HG03432 (cell line): ENCODE results near the gene F2RL2.
"Not testable (repeated sequence)": the region's sequence is repeated elsewhere in the genome, so short reads cannot be mapped to it uniquely, and the experiment has no call there.

Experiments used
- ATAC-seq: cut with Tn5 transposase; IDR thresholded peaks from one replicate; pipeline ENCODE4 v1.9.1; 2021; ENCODE audit warnings: mild to moderate bottlenecking, moderate library complexity; ENCODE audit not compliant: unreplicated experiment

The F2RL2 gene

DNA sequence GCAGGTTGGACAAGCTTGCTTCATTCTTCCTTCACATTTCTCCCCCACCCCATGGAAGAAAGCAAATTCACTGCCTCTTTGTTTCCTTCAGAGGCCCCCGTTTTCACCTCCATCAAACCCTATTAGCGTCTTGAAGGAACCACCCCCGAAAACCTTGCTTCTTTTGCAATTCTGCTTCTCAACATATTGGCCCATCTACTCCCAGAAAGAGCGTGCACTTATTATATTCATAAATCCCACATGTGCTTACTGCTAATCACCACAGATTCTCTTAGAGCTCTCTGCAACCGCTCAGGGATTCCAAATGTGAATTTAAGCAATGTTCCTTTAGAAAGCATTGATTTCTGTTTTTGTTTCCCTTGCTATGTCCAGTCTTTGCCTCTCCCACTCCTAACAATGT lies 1.1 kb downstream of the F2RL2 start:
- no peak for ATAC-seq

DNA sequence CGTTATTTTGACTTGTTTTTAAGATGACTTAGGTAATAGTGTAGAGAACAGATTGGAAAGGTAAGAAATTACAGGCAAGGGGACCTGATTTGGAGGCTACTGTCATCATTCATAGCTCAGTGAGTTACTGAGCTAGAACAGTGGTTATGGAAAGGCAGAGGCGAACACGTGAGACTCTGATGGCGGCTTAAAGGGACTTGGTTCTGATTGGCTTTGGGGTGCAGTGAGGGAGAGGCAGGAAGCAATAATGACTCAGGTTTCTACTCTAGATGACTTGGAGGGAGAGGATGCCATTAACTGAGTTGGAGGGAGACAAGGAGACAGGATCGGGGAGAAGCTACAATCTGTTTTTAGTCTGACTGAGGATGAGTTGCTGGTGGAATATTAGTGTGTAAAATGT lies 3.0 kb downstream of the F2RL2 start:
- no peak for ATAC-seq

- ATAC-seq, result no peak
Measured at GRCh38 chr5:76617675-76618074, 5.5 kb downstream of the F2RL2 start.

DNA sequence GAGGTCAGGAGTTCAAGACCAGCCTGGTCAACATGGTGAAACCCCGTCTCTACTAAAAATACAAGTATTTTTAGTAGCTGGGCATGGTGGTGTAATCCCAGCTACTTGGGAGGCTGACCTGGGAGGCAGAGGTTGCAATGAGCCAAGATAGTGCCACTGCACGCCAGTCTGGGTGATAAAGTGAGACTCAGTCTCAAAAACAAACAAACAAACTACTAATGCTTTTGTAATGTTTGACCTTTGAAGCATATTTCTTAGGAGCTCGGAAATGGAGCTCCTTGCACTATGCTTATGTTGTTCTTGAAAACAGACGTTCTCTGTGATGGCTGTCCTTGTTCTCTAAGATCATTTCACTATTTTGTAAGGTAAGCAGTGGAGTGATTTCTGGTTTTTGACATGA lies 6.0 kb downstream of the F2RL2 start:
- no peak for ATAC-seq

- ATAC-seq, result no peak
Measured at GRCh38 chr5:76616206-76616605, 7.0 kb downstream of the F2RL2 start.

DNA sequence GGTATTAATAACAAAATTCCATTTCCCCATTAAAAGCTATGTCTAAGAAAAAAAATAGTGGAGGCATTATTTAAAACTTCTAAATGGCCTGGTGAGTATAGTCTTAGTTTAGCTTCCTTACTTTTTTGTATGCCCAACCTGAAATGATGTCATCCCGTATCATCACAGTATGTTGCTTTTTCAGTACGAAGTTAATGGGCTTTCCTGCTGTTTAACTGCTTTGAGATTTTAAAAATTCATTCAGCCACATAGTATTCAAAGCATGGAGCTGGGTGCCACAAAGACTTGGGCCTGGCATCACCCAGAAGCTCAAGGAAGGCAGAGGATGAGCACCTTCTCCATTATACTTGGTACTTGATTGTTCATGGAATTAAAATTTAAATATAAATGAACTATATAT lies 7.4 kb downstream of the F2RL2 start:
- no peak for ATAC-seq

DNA sequence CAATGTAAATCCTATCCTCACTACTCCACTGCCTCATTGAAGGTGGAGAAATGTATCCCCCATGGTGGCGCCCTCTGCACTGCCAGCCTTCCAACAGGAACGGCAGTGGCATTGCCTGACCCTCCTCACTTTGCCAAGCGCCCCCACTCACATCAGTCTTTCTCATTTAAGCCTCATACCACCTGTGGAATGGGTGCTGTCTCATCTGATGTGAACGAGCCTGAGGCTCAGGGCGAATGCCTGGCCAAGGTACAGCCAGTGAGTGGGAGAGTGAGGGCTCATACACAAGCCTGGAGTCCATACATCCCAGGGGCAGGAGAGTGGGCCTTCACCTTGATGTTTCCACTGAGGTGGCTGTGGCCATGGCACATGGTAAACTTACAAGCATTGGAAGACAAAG lies 10.3 kb downstream of the F2RL2 start:
- no peak for ATAC-seq

GRCh38 chr5:76610196-76610595 lies 13.0 kb downstream of the F2RL2 start:
- ATAC-seq, result no peak

DNA sequence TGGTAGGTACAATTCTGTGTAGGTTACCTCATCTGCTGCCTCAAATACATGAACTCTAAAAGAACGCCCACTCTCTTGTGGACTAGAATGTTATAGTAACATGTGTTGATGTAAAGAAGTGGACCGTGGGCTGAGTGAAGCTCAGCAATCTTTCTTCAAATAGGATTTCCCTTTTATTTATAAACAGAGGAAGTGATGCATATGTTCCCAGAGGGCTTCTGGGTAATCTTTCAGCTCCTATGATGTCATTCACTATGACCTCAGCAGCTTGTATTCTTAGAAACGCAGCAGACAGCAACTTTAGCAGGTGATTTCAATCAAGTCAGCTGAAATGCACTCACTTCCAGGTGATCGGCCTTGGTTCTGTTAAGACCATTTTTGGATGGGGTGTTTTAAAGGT lies 14.4 kb downstream of the F2RL2 start:
- no peak for ATAC-seq

DNA sequence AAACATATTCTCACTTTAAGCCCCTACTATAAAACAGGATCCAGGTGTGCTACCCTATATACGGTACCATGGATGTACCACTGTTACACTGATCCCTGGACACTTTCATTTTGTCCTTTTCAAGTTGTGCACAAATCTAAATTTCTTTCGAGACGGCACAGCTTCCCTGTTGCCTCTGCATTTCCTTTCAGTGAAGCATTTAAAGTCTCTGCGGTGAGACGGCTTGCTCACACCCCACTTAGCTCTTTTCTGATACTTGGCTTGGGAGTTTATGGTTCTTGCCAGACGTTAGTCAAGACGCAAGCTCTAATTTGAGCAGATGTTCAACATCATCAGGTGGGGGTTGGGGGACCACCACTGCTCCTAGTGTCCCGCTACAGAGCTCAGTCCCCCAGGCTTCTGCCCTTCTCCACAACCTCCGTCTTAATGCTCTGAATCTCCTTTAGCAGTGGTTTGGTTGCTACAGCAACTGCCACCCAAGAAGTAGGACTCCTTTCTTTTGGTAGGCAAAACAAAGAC lies 15.8 kb downstream of the F2RL2 start:
- no peak for ATAC-seq

GRCh38 chr5:76606701-76607100 lies 16.5 kb downstream of the F2RL2 start:
- no peak for ATAC-seq

GRCh38 chr5:76604838-76605237 lies 18.4 kb downstream of the F2RL2 start:
- no peak for ATAC-seq

- ATAC-seq, result not testable (repeated sequence)
Measured at GRCh38 chr5:76603991-76604390, 19.2 kb downstream of the F2RL2 start.

DNA sequence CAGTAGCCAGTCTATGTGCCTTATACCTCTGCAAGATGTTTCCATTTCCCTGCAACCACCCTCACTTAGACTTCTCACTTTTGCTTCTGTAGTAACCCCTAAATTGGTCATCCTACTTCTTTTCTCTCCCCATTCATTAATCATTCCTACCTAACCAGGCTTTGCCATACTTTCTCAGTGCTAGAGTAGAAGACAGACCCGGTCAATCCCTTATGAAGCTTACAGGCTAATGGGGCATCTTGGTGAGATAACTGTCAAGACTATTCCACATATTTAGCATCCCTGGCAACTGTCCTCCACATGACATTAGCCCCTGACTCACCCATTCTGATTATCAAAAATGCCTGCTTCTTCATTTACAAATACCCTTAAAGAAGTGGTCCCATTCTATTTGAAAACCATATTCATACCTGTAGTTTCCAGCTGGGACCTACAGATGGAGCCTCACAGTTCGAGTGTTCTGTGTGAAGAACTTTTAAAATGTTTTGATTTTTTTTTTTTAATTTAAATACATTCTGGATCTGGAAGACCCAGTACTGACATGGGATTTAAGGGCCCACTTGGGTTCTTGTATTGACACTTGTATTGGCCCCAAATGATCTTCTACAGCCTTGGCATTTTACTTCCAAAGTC lies 21.0 kb downstream of the F2RL2 start:
- ATAC-seq, result no peak

- no peak for ATAC-seq
Measured at GRCh38 chr5:76601470-76601869, 21.7 kb downstream of the F2RL2 start.

- no peak for ATAC-seq
Measured at GRCh38 chr5:76600716-76601115, 22.5 kb downstream of the F2RL2 start.

- ATAC-seq, result no peak
Measured at GRCh38 chr5:76598531-76598930, 24.7 kb downstream of the F2RL2 start.

DNA sequence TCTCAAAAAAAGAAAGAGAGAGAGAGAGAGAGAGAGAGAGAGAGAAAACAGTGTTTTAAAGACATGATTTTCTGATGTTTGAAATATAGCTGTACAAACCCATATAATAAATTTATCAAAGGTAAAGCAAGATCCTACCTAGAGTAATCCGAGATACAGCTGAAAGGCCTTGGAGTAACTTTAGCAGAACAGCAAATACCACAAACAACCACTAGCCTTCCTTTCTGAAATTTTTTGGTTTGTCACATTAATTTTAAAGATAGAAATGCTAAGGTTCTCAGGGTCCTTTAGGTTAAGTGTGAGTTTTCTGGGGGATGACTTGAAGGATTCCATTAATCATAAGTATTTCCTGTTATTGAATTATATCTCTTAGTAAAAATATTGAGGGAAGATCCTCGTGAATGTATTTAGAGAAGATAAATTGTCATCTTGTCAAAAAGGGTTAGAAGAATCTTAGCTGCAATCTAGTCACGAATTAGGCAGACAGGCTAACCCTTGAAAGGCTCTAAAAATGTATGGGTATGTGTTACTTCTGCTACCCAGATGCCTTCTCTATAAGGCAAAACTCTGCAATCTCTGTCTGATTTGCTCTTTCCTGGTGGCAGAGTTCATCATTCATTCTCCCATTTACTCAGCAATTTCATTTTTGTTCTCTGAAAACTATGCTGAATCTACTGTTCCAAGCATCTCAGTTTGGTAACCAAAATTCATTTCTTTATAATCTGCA lies 27.3 kb downstream of the F2RL2 start:
- no peak for ATAC-seq

DNA sequence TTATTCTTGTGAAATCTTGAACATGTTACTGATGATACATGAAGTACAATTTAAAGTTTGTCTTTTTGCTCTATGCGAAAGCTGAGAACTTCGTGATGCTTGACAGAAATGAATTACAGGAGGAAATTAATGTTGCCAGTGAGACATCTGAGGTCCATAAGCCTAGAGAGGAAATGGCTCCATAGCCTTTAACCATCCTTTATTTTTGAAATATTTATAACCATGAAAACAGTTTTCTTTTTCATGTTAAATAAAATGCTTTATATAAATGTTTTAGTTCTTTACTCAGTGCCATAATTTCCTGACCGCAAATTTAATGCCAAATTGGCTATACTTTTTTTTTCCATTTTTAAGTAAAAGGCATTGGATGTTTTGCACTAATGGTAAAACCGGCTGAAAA lies 29.1 kb downstream of the F2RL2 start:
- ATAC-seq, result no peak

- no peak for ATAC-seq
Measured at GRCh38 chr5:76592692-76593091, 30.5 kb downstream of the F2RL2 start.

- ATAC-seq, result no peak
Measured at GRCh38 chr5:76591366-76591765, 31.8 kb downstream of the F2RL2 start.

- ATAC-seq, result peak; percentile 95
Measured at GRCh38 chr5:76590027-76590426, 33.2 kb downstream of the F2RL2 start.

- no peak for ATAC-seq
Measured at GRCh38 chr5:76586531-76586930, 36.7 kb downstream of the F2RL2 start.
